CD1c-positive myeloid dendritic cell (primary cell): ENCODE data around the gene BLOC1S3.

ENCODE experiments used
- DNase-seq: peaks from one replicate; pipeline ENCODE4 v3.0.0-alpha.2; 2016; ENCODE audit errors: extremely low spot score

The BLOC1S3 gene

DNA sequence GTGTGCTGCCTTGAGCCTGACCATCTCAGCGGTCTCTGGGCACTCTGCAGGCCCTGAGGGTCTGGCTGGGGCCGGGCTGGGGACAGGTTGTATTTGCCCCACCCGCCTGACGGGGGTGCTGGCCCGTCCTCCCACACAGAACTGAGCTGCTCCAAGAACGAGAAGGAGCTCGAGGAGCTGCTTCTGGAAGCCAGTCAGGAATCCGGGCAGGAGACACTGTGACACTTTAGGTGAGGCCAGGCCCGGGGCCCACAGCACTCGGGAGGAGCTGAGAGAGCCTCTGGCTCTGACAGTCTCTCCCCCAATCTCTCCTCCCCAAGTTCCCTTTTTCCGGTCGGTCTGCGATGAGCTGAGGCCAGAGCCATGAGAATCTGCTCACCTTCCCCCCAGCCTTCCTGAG, 32.3 kb upstream of the BLOC1S3 start:
- no peak for DNase-seq

DNA sequence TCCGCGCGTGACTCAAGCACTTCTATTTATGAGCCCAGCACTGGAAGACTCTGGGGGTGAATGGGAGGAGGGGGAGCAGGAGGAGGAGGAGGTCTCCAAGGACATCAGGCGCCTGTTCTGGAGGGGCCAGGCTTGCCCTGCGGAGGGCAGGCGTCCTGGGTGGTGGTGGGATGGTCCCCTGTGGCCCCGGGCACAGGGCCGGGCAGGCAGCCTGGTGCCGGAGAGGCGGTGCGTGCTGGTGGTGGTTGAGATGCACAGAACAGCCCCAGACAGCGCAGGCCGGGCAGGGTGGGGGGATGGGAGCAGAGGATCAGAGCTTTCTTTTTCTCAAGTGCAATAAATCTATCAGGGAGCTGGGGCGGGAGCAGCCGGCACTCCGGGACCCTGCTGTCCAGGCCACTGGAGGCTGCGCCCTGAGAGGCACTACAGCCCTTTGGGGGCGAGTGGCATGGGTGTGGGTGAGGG, 31.8 kb upstream of the BLOC1S3 start:
- no peak for DNase-seq

GRCh38 chr19:45147835-45148676, 30.5 kb upstream of the BLOC1S3 start:
- DNase-seq = no peak

DNA sequence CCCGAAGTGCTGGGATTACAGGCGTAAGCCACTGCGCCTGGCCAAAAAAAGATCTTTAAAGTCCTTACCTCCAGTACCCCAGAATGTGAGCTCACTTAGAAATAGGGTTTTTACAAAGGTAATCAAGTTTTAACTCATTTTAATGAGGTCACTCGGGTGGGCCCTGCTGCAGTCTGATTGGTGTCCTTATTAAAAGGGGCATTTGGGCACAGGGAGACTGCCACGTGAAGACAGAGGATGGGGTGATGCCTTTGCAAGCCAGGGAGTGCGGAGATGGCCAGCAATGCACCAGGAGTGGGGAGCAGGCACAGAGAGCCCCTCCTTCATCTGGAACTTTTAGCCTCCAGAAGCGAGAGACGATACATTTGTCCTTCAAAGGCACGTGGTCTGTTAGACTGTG, 29.5 kb upstream of the BLOC1S3 start:
- DNase-seq = no peak

- no peak for DNase-seq
These were observed 28.4 kb upstream of the BLOC1S3 start for GRCh38 chr19:45150180-45150579.

GRCh38 chr19:45150751-45151281, 27.8 kb upstream of the BLOC1S3 start:
- peak; percentile 33 for DNase-seq

- DNase-seq = no peak
These were observed 27.3 kb upstream of the BLOC1S3 start for GRCh38 chr19:45151320-45151719.

- peak; percentile 5 for DNase-seq
These were observed 26.6 kb upstream of the BLOC1S3 start for GRCh38 chr19:45151821-45152503.

- peak; percentile 53 for DNase-seq
These were observed 25.9 kb upstream of the BLOC1S3 start for GRCh38 chr19:45152504-45153338.

GRCh38 chr19:45153339-45154063, 25.1 kb upstream of the BLOC1S3 start:
- DNase-seq = peak; percentile 12

DNA sequence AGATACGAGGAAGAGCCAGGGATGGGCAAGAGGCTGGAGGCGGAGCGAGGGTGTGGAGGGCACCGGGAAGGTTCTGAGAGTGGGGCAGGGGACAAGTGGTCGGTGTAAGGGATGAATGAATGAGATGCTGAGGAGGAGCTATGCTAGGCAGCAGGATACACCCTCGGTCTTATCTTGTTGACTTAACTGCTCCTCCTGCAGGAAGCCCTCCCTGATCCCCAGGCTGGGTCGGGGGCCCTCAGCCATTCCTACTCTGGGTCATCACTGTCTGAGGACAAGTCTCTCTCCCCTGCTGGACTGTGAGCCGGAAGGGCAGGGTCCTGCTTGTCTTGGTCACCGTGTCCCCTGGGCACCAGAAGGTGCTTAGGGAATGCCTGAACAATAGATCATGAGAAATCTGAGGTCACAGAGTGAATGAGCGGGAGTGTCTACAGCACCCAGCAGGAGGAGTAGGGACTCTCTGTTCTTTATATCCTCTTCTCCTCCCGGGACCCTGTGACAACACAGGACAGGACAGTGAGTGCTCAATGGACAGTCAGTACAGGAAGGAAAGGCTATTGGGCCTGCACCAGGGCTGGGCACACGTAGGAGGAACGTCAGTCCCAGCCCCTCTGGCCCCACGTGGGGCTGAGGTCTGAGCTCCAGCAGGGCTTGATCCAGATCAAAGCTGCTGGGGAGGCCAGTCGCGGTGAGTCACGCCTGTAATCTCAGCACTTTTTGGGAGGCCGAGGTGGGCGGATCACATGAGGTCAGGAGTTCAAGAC, 24.3 kb upstream of the BLOC1S3 start:
- peak; percentile 64 for DNase-seq

DNA sequence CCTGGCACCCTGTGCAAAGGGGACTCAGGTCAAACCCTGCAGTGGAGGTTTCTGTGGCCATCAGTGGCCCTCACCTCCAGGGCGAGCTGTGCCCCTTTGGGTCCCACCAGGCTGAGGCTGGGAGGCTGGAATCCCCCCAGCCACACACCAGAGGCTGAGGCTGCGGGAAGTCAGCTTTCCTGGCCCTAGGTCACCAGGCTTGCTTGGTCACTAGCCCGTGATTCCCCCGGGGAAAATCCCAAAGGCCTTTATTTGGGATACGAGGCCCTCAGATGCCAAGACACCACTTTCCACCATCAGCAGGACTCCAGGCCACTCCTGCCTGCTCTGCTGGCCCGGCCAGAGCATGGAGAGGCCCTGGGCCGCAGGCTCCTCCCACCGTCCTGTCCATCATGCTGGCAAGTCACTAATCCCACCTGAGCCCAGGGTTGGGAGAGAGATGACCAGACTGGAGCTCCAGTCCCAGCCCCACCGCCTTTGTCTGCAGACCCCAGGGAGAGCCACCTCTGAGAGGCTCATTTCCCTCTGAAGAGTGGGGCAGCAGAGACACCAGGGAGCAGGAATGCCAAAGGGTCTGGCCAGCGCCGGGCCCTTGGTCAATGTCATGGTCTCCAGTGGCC, 22.5 kb upstream of the BLOC1S3 start:
- no peak for DNase-seq

DNA sequence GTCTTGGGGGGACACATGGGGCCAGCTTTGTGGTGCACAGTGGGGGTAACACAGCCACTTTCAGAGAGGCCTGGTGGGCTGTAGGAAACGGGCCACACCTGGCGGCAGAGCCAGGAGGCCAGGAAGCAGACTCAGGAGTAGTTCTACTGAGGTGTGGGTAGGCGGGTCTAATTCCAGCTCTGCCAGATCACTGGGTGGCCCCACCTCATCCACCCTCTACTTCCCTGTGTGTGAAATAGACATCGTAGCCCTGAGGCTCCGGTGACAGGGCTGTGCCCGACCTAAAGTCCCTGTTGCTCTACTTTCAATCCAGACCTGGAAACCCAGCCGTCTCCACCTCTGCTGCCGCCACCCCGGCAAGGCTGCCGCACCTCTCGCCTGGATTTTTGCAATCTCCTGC, 21.8 kb upstream of the BLOC1S3 start:
- no peak for DNase-seq

DNA sequence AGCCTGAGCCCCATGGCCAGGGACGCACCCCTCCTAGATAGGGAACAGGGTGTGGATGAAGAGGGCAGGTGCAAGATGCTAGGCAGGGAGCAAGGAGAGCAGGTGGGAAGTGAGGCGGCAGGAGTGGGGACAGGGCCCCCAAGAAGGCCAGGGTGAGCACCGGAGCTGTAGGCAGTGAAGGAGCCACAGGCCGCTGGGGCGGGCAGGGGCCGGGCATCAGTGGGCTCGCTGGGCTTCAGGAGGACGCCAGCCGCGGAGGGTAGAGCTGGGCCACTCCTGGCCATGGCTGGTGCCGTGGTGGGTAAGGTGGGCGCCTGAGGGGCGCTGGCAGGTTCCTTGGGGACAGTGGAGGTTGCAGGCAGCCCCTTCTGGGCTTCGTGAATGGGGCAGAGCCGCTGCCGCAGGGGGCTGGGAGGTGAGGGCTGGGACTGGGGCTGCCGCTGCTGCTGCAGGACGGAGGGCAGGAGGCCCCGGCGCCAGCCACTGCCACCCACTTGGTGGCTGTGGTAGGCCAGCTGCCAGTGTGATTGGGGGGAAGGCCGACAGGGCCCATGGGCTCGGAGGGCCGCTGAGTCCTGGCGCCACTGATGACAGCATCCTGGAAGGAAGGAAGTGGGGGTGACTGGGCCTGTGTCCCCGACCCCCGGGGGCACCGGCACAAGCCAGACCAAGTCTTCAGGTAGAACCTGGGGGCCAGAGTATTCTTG, 19.9 kb upstream of the BLOC1S3 start:
- DNase-seq = no peak

GRCh38 chr19:45159210-45159970, 19.2 kb upstream of the BLOC1S3 start:
- no peak for DNase-seq

DNA sequence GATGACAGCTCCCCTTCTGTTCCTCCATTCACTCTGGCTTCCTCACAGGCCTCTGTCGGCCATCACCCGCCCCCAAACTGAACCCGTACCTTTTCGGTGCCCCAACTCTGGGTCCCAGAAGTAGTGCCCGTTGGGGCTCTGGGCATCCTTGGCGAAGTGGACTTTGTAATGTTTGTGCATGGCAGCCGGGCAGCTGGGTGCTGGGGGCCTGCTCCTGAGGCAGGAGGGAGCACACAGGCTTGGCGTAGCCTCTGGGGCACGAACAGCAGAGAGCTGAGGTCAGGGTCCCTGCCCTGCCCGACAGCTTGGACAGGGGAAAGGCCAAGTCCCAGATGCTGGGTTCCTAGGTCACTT, 18.6 kb upstream of the BLOC1S3 start:
- DNase-seq = no peak

DNA sequence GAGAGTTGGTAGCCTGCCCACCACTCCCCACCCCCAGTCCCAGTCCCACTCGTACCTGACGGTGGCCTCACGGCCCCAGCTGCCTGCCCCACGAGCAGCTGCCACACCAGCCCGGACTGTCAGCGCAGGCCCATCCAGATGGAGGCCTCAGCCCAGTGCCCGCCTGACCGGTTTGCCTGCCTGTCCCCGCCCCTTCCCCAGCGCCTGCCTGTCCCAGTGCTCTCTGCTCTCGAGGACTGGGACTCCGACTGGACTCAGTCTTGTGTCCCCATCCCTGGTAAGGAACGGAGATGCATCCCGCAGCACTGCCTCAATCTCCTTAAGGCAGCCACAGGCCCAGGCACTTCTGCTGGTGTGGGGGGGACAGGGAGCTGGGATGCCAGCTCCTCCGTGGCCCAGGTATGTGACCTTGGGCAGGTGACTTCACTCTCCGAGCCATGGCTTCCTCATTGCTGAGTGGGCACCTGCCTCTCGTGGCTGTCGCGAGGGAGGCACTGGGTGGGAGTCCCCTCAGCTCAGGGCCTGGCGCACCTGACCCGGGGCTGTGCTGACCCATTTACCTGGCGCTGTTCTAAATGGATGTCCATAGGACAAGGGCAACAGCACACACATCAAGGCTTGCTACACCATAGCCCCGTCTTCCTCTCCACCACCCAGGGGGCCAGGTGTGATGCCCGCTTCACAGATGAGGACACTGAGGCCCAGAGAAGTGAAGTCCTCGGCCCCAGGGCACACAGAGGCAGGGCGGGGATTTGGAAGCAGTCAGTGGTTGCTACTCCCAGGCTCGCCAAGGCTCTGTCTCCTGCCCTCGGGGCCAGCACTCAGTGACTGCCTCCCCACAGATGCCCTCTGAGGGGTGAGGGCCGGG, 17.5 kb upstream of the BLOC1S3 start, which contains the start of gene NKPD1:
NKPD1 (minus strand) TSS at position 113 of the 868 bp plus-strand sequence. CDS start 832 bp downstream, outside the sequence.
- DNase-seq = no peak
